GM12801 (cell line): ENCODE measurements around the gene ARHGAP6.

Experiments
- CTCF ChIP-seq: IDR thresholded peaks from one replicate; pipeline ENCODE4 v1.5.1; 2011; ENCODE audit warnings: control low read depth; ENCODE audit not compliant: insufficient read length; ENCODE audit errors: extremely low read depth

ARHGAP6 gene

GRCh38 chrX:11309220-11309619, 356.5 kb downstream of the ARHGAP6 start:
- no peak for TF ChIP-seq CTCF

GRCh38 chrX:11305641-11306040, 360.1 kb downstream of the ARHGAP6 start:
- no peak for TF ChIP-seq CTCF

GRCh38 chrX:11304829-11305228, 360.9 kb downstream of the ARHGAP6 start:
- no peak for TF ChIP-seq CTCF

- no peak for TF ChIP-seq CTCF
Observed at GRCh38 chrX:11298600-11298999, 367.1 kb downstream of the ARHGAP6 start.

- no peak for TF ChIP-seq CTCF
Observed at GRCh38 chrX:11296051-11296450, 369.7 kb downstream of the ARHGAP6 start.

- TF ChIP-seq CTCF = no peak
Observed at GRCh38 chrX:11293113-11293512, 372.6 kb downstream of the ARHGAP6 start, which contains the start of gene AMELX. TSS of gene AMELX (plus strand) at chrX:11293413. CDS start at chrX:11294789, 1,376 bp downstream.

GRCh38 chrX:11290416-11291102, 375.2 kb downstream of the ARHGAP6 start:
- TF ChIP-seq CTCF = no peak

GRCh38 chrX:11287505-11287904, 378.2 kb downstream of the ARHGAP6 start:
- TF ChIP-seq CTCF = no peak
